ENCODE measurements around the gene CACNB3.

The CACNB3 gene

DNA sequence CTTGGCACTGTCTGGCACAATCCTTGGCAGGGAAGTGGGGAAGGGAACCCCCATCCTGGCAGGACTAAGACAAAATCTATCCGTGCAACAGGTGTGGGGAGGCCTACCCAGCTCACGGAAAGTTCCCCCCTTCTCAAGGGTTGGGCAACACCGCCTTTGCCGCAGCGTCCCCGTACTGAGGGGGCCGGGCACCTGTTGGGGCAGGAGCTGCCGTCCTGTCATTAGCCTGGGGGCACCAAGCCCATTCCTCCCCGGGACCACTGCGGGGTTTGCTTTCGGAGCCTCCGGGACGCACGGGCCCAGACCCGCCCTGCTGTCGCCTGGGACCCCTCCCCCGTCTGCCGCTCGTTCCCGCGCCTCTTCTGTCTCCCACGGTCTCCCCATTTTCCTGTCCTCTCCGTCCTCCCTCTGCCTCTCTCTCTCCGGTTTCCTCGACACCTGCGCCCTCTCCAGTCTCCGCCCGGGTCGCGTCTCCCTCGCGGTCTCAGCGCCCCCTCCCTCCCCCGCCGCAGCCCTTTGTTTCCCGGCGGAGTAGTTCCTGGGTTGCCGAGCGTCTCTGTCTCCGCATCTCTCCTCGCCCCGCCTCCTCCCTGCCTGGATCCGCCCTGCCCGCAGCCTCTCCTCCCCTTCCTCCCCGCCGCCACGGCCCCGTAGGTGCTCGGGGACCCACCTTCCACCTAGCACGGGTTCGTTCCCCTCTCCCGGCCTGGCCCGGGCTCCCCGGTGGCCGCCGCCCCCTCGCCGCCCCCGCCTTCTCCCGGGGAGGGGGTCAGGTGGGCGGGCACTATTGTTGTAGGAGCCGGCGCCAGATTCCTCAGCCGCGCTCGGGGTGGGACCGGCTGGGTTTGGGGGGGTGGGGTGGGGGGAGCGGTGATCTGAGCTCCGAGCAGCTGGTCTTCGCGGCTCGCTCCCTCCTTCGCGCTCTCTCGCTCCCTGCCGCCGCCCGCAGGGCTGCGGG is at the start of gene CACNB3:
CACNB3 (plus strand) TSS at position 624 of the 958 bp plus-strand sequence. CDS start 434 bp downstream, outside the sequence.
- peak within 1 kb of the TSS; percentile 69 for H3K4me3 ChIP-seq (ENCODE audit: low read depth, low read length)
- DNase-seq (ENCODE audit: low read depth), result no peak
- TF ChIP-seq, protein P1, sequence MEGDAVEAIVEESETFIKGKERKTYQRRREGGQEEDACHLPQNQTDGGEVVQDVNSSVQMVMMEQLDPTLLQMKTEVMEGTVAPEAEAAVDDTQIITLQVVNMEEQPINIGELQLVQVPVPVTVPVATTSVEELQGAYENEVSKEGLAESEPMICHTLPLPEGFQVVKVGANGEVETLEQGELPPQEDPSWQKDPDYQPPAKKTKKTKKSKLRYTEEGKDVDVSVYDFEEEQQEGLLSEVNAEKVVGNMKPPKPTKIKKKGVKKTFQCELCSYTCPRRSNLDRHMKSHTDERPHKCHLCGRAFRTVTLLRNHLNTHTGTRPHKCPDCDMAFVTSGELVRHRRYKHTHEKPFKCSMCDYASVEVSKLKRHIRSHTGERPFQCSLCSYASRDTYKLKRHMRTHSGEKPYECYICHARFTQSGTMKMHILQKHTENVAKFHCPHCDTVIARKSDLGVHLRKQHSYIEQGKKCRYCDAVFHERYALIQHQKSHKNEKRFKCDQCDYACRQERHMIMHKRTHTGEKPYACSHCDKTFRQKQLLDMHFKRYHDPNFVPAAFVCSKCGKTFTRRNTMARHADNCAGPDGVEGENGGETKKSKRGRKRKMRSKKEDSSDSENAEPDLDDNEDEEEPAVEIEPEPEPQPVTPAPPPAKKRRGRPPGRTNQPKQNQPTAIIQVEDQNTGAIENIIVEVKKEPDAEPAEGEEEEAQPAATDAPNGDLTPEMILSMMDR (IDR thresholded peaks at IDR 0.05; ENCODE audit: control insufficient read depth, extremely low read depth, insufficient read depth), result no peak

DNA sequence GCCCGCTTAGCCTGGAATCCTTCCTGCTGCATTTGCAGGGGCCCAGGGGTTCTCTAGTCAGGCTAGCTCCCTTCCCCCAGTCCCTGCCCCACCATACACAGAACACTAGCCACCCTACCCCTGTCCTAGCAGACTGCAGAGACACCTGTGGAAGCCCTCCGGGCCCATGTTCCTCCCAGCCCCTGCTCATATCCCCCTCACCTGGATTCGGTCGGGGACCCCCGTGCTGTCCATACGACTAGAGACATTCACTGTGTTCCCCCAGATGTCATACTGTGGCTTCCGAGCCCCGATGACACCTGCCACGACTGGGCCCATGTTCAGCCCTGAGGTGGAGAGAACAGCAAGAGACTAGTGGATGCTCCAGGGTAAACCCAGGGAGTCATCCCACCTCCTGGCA is 49.6 kb upstream of the CACNB3 start:
- TF ChIP-seq, protein P1 (IDR thresholded peaks at IDR 0.05; ENCODE audit: control insufficient read depth, extremely low read depth, insufficient read depth), result no peak
- DNase-seq (ENCODE audit: low read depth), result no peak
- no peak overlapping the region for H3K4me3 ChIP-seq (ENCODE audit: low read depth, low read length)

DNA sequence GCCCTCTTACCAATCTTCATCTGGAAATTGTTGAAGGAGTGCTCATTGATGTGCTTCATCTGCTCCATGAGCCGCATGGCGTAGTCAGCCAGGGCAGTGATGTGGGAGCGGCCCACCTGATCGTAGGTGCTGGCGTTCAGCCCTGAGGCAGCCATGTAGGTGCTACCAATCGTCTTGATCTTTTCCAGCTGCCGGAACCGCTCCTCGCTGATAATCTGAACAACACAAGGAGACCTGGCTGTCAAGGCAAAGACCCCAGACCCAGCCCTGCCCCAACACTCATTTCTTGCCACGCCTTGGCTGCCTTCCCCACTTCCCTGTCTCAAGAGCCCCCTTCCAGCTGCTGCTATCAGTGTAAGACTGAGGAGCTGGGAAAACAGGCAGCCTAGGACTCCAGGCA is 47.5 kb upstream of the CACNB3 start:
- no peak overlapping the region for H3K4me3 ChIP-seq (ENCODE audit: low read depth, low read length)
- no peak for DNase-seq (ENCODE audit: low read depth)
- TF ChIP-seq, protein P1 (IDR thresholded peaks at IDR 0.05; ENCODE audit: control insufficient read depth, extremely low read depth, insufficient read depth), result no peak

DNA sequence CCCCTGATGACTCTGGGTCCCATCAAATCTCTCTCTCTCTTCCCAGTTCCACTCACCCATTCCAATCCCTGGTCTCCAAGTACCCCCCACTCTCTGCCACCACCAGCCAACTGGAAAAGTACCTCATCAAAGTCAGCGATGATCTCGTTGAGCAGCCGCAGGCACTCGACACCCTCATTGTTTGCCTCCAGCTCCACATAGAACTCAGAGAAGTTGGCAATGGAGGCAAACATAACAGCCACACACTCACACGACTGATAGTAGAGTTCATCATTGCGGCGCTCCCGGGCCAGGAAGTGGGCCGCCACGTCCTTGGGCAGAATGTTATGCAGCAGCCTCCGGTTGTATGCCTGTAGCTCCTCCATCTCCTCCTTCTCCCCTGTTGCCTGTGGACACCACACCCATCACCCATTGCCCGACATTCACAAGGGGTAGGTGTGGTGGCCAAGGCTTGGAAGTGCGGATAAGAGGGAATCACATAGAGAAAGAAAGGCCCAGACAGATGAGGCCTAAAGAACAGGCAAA is 46.6 kb upstream of the CACNB3 start:
- TF ChIP-seq, protein P1 (IDR thresholded peaks at IDR 0.05; ENCODE audit: control insufficient read depth, extremely low read depth, insufficient read depth), result no peak
- H3K4me3 ChIP-seq (ENCODE audit: low read depth, low read length), result no peak overlapping the region
- DNase-seq (ENCODE audit: low read depth), result no peak

DNA sequence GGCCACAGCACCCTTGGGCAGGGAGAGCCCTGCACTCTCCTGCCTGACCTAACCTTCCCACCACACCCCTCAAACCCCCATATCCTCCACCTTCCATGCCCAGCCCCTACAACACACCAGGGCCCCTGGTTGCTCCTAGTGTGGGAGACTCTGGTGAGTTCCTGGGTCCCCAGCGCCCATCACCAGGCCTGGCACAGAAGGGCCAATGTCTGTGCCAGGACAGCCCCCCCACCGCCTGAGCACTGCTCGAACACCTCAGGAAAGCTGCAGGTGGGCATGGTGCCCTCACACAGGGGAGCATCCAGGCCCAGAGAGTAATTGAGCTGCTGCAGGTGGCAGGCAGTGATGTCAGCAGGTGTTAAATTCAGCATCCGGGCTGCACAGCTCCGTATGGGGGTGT is 44.6 kb upstream of the CACNB3 start:
- TF ChIP-seq, protein P1 (IDR thresholded peaks at IDR 0.05; ENCODE audit: control insufficient read depth, extremely low read depth, insufficient read depth), result no peak
- H3K4me3 ChIP-seq (ENCODE audit: low read depth, low read length), result no peak overlapping the region
- no peak for DNase-seq (ENCODE audit: low read depth)

DNA sequence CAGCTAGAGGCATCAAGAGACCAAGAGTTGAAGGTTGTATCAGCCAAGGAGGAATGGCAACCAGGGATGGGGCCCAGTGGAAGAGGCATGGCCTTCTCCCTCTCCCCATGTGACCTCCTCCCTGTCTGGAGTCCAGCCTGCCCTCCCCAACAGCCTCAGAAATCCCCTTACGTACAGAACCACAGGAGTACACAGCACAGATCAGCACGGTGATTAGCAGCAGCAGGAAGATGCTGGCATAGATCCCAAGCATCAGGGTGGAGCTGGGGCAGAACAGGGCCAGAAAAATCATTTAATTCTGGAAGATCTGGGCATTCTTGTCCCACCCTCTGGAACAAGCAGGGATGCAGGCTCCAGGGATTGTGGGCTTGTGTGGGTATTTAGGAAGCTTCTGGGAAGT is 43.8 kb upstream of the CACNB3 start:
- TF ChIP-seq, protein P1 (IDR thresholded peaks at IDR 0.05; ENCODE audit: control insufficient read depth, extremely low read depth, insufficient read depth), result no peak
- no peak overlapping the region for H3K4me3 ChIP-seq (ENCODE audit: low read depth, low read length)
- DNase-seq (ENCODE audit: low read depth), result no peak
